HepG2 (cell line): ENCODE measurements around the gene C1QTNF1. TPM values are rescaled to one million over a fixed set of nuclear protein-coding genes. Genes with fewer than 3 reads are reported as not detected.

Experiments used
- ATAC-seq: fragments of 200-7000 bp; cut with Tn5 transposase; 3 replicates; pipeline ENCODE4 v1.9.1; 2020; ENCODE audit warnings: mild to moderate bottlenecking, moderate library complexity
- BruUV-seq: library from RNA; stranded (reverse); fragments of 400-500 nt; replicated peaks from 2 replicates; lab custom pipeline; 2021; lab: Mats Ljungman, UMichigan
- CTCF ChIA-PET: fragments of 300-600 bp; formaldehyde crosslinking; extraction: SDS; loops from one replicate; lab custom pipeline; 2021; ENCODE audit warnings: low total read pairs, inconsistent platforms, low intra/inter-chr PET ratio; lab: Yijun Ruan, JAX
- POLR2A ChIA-PET: fragments of 350-600 bp; sonication (Branson Sonifier 250); formaldehyde crosslinking; loops from one replicate; lab custom pipeline; 2020; ENCODE audit warnings: antibody characterized with exemption, inconsistent platforms; lab: Yijun Ruan, JAX
- DNase-seq: peaks from one replicate; pipeline ENCODE4 v3.0.0-alpha.2; 2015; ENCODE audit warnings: low spot score
- FAIRE-seq: peaks from 3 replicates; lab custom pipeline; 2011; peaks lifted over from hg19 to GRCh38; lab: Jason Lieb, UNC
- H2AFZ ChIP-seq: one replicate; pipeline ENCODE4 v1.6.1; 2011; ENCODE audit warnings: low read length, inconsistent platforms
- H3K27ac ChIP-seq: fragments of 300-600 bp; 3 replicates; pipeline ENCODE4 v1.8.0; 2011; ENCODE audit warnings: mixed run types, mild to moderate bottlenecking, mixed read lengths, low read length, inconsistent platforms; ENCODE audit not compliant: insufficient read depth; ENCODE audit errors: extremely low read length
- H3K27me3 ChIP-seq, 2 experiments: fragments of 200-600 bp in 1 of 2; 2 replicates in 1 of 2; 3 replicates in 1 of 2; pipeline versions ENCODE4 v1.6.0 to v1.8.0; 2011; ENCODE audit warnings: low read length in 2 of 2, mild to moderate bottlenecking in 2 of 2, moderate library complexity in 2 of 2, inconsistent platforms in 1 of 2; ENCODE audit not compliant: insufficient read depth in 2 of 2, control insufficient read depth in 1 of 2
- H3K36me3 ChIP-seq, 2 experiments: fragments of 200-600 bp in 1 of 2; replicated peaks in 1 of 2; 2 replicates in 1 of 2; 3 replicates in 1 of 2; pipeline versions ENCODE4 v1.5.1 to v1.8.0; 2011; ENCODE audit warnings: low read length in 2 of 2, inconsistent platforms in 1 of 2; ENCODE audit not compliant: insufficient read depth in 2 of 2, control insufficient read depth in 1 of 2
- H3K4me1 ChIP-seq: 2 replicates; pipeline ENCODE4 v1.5.1; 2012; ENCODE audit warnings: low read length, inconsistent platforms; ENCODE audit not compliant: insufficient read depth
- H3K4me2 ChIP-seq: 2 replicates; pipeline ENCODE4 v1.6.0; 2011; ENCODE audit warnings: low read depth, low read length, inconsistent platforms
- H3K4me3 ChIP-seq, 3 experiments: fragments of 200-600 bp in 1 of 3; sonication (generic), shearing (Covaris generic) in 1 of 3; replicated peaks in 1 of 3; 2 replicates each; pipeline ENCODE4 v1.5.1; 2011 to 2016; ENCODE audit warnings: low read length in 3 of 3, inconsistent platforms in 2 of 3, low read depth in 2 of 3, mild to moderate bottlenecking in 2 of 3, control low read depth in 1 of 3, mixed read lengths in 1 of 3; ENCODE audit not compliant: insufficient read depth in 1 of 3
- H3K79me2 ChIP-seq: one replicate; pipeline ENCODE4 v1.6.1; 2011; ENCODE audit warnings: low read length, inconsistent platforms; ENCODE audit not compliant: insufficient read depth
- H3K9ac ChIP-seq: 2 replicates; pipeline ENCODE4 v1.6.0; 2011; ENCODE audit warnings: mild to moderate bottlenecking, low read depth, low read length, inconsistent platforms; ENCODE audit not compliant: insufficient read depth
- H3K9me3 ChIP-seq: 2 replicates; pipeline ENCODE4 v1.5.1; 2012; ENCODE audit warnings: mild to moderate bottlenecking, low read length
- H4K20me1 ChIP-seq: 2 replicates; pipeline ENCODE4 v1.6.0; 2011; ENCODE audit warnings: inconsistent platforms, mild to moderate bottlenecking, low read length, moderate library complexity; ENCODE audit not compliant: insufficient read depth
- ELF4 ChIP-seq: sonication (generic); formaldehyde crosslinking; IDR thresholded peaks from 2 replicates; pipeline ENCODE4 v1.5.0; 2020; ENCODE audit warnings: missing genetic modification reagents, mild to moderate bottlenecking, moderate library complexity, borderline replicate concordance
- HNRNPLL ChIP-seq: fragments of 200-400 bp; formaldehyde crosslinking; IDR thresholded peaks from 2 replicates; pipeline ENCODE4 v1.6.1; 2017; ENCODE audit warnings: mild to moderate bottlenecking, low read depth, low read length; ENCODE audit not compliant: poor library complexity, severe bottlenecking
- JARID2 ChIP-seq: sonication (generic); formaldehyde crosslinking; IDR thresholded peaks from 2 replicates; pipeline ENCODE4 v1.8.1; 2023; ENCODE audit warnings: missing genetic modification reagents, inconsistent platforms; ENCODE audit not compliant: insufficient replicate concordance
- MAFG ChIP-seq: sonication (generic); formaldehyde crosslinking; IDR thresholded peaks from 2 replicates; pipeline ENCODE4 v1.5.1; 2020; ENCODE audit warnings: mild to moderate bottlenecking, missing genetic modification reagents
- MTA1 ChIP-seq: sonication (generic); formaldehyde crosslinking; IDR thresholded peaks from 2 replicates; pipeline ENCODE4 v1.4.0; 2020; ENCODE audit warnings: missing genetic modification reagents, mild to moderate bottlenecking, borderline replicate concordance
- NCOA1 ChIP-seq: sonication (generic); formaldehyde crosslinking; IDR thresholded peaks from 2 replicates; pipeline ENCODE4 v1.9.0; 2021; ENCODE audit warnings: missing genetic modification reagents
- PHF8 ChIP-seq: sonication (generic); formaldehyde crosslinking; IDR thresholded peaks from 2 replicates; pipeline ENCODE4 v1.5.0; 2020; ENCODE audit warnings: missing genetic modification reagents
- REL ChIP-seq: sonication (generic); formaldehyde crosslinking; conservative IDR thresholded peaks from 2 replicates; pipeline ENCODE4 v1.8.0; 2022; ENCODE audit warnings: mild to moderate bottlenecking, missing genetic modification reagents, moderate library complexity
- RELA ChIP-seq: sonication (generic); formaldehyde crosslinking; IDR thresholded peaks from 2 replicates; pipeline ENCODE4 v1.4.0; 2020; ENCODE audit warnings: missing genetic modification reagents
- SMARCE1 ChIP-seq: fragments of 450-650 bp; IDR thresholded peaks from 2 replicates; pipeline ENCODE4 v1.6.1; 2017; ENCODE audit warnings: borderline replicate concordance
- ZNF737 ChIP-seq: sonication (generic); formaldehyde crosslinking; IDR thresholded peaks from 2 replicates; pipeline ENCODE4 v1.5.0; 2020; ENCODE audit warnings: missing genetic modification reagents, mild to moderate bottlenecking, borderline replicate concordance
- ZNF747 ChIP-seq: sonication (generic); formaldehyde crosslinking; IDR thresholded peaks from 2 replicates; pipeline ENCODE4 v1.8.1; 2023; ENCODE audit warnings: missing genetic modification reagents, mild to moderate bottlenecking, borderline replicate concordance
- ZNF879 ChIP-seq: sonication (generic); formaldehyde crosslinking; IDR thresholded peaks from 2 replicates; pipeline ENCODE4 v1.8.1; 2023; ENCODE audit warnings: missing genetic modification reagents
- ZSCAN25 ChIP-seq: sonication (generic); formaldehyde crosslinking; IDR thresholded peaks from 2 replicates; pipeline ENCODE4 v1.8.0; 2022; ENCODE audit warnings: mild to moderate bottlenecking, missing genetic modification reagents
- WGBS: methylation state at CpG from one replicate; pipeline ENCODE4 v1.1.6; 2017; ENCODE audit warnings: low lambda C conversion rate; 5-methylcytosine and 5-hydroxymethylcytosine counted together
- in situ Hi-C: cut with HindIII; loops from 2 replicates; pipeline ENCODE4 v1.10.0; 2017; ENCODE audit warnings: low pct_unique_long_range_greater_than_20kb; ENCODE audit not compliant: extremely low pct_ligation_motif_present
- intact Hi-C: fragments of 100-400 bp; cut with micrococcal nuclease; formaldehyde crosslinking; loops from one replicate; pipeline ENCODE4 v1.10.0; 2022; ENCODE audit not compliant: unreplicated experiment
- polyA plus RNA-seq, 8 experiments: library from polyadenylated mRNA; depleted of rRNA in 3 of 8; stranded (reverse) in 7 of 8; unstranded in 1 of 8; fragments of >200 nt; fragmentation: Illumina TruSeq in 4 of 8; extraction: Trizol in 4 of 8; gene quantifications; 2 replicates each; pipeline versions ENCODE4 v1.2.1 to v1.2.3, GENCODE V29; 2011 to 2016; ENCODE audit warnings: low read depth in 4 of 8, missing spikeins in 1 of 8, mixed read lengths in 1 of 8; ENCODE audit not compliant: insufficient read depth in 1 of 8
- total RNA-seq, 5 experiments: library from RNA; depleted of rRNA; stranded (reverse); fragments of >200 nt; fragmentation: Illumina TruSeq; extraction: Trizol; gene quantifications; 2 replicates each; pipeline ENCODE4 v1.2.3, GENCODE V29; 2016; ENCODE audit warnings: low read depth in 1 of 5
- TF ChIP-seq, protein P1 (sequence below): sonication (generic); formaldehyde crosslinking; IDR thresholded peaks from 2 replicates; pipeline ENCODE4 v1.4.0; 2020; ENCODE audit warnings: mild to moderate bottlenecking, missing genetic modification reagents
- TF ChIP-seq, protein P2 (sequence below): IDR thresholded peaks from 2 replicates; pipeline ENCODE4 v1.6.1; 2016; ENCODE audit warnings: missing genetic modification reagents, missing compliant biosample characterization
- TF ChIP-seq, protein P3 (sequence below): sonication (generic); formaldehyde crosslinking; IDR thresholded peaks from 2 replicates; pipeline ENCODE4 v1.5.1; 2020; ENCODE audit warnings: mild to moderate bottlenecking, missing genetic modification reagents, moderate library complexity
- TF ChIP-seq, protein P4 (sequence below): IDR thresholded peaks from 2 replicates; pipeline ENCODE4 v1.6.1; 2016; ENCODE audit warnings: low read depth, control low read depth

C1QTNF1 gene
- total and polyA plus RNA-seq, 2 of the 13 experiments (the other 11 are each of a cell fraction or from before 2014, with no cell fraction given), result 0.18 to 0.86 TPM

DNA sequence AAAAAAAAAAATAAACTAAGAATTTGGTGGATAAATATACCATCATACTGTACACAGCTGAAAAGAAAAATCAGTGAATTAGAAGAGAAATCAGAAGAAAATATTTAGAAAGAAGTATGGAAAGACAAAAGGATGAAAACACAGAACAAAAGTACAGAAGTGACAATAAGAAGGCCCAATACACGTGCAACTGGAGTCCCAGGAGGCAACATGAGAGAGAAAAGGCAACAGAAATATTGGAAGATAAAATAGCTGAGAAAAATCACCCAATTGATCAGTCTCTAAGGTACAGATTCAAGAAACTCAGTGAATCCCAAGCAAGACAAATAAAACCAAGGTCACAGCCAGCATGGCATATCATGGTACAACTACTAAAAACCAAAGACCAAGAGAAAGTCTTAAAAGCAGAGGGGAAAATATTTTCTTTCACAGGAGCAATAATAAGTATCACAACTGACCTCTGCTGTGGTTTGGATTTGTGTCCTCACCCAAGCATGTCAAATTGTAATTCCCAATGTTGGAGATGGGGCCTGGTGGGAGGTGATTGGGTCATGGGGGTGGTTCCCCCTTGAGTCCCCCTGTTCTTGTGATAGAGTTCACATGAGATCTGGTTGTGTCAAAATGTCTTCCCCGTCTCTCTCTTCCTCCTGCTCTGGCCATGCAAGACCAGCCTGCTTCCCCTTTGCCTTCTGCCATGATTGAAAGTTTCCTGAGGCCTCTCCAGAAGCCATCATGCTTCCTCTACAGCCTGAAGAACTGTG lies 30.4 kb downstream of the C1QTNF1 start:
- Histone ChIP-seq H3K4me2 (no peak overlapping the region), H3K27me3 (peaks cover 6 to 34% of the 10 kb centered on the region in 2 experiments; a peak in 4 of 5 replicates), H3K9me3 (peaks cover 16% of the 10 kb centered on the region), H3K4me3 (no peak overlapping the region), H4K20me1 (no peaks in the 10 kb centered on the region), H2AFZ (no peak overlapping the region), H3K79me2 (no peaks in the 10 kb centered on the region), H3K4me1 (peaks cover 19% of the 10 kb centered on the region), H3K9ac (no peak overlapping the region), H3K27ac (no peak overlapping the region), H3K36me3 (no peaks in the 10 kb centered on the region)
- CTCF ChIA-PET, result no interaction called here
- WGBS, result 2% methylated on average over 2 of the region's 2 CpGs
- ATAC-seq (no peak), FAIRE-seq (no peak), DNase-seq (no peak)
- POLR2A ChIA-PET, result no interaction called here
- intact Hi-C loops (no loop called here), in situ Hi-C loops (no loop called here)
- TF ChIP-seq ELF4 (CRISPR knock-in tag), result no peak
- no peak for TF ChIP-seq ZNF737 (CRISPR knock-in tag)
- no peak for TF ChIP-seq JARID2 (CRISPR knock-in tag)
- TF ChIP-seq, protein P1, sequence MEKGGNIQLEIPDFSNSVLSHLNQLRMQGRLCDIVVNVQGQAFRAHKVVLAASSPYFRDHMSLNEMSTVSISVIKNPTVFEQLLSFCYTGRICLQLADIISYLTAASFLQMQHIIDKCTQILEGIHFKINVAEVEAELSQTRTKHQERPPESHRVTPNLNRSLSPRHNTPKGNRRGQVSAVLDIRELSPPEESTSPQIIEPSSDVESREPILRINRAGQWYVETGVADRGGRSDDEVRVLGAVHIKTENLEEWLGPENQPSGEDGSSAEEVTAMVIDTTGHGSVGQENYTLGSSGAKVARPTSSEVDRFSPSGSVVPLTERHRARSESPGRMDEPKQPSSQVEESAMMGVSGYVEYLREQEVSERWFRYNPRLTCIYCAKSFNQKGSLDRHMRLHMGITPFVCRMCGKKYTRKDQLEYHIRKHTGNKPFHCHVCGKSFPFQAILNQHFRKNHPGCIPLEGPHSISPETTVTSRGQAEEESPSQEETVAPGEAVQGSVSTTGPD (CRISPR knock-in tag), result no peak
- TF ChIP-seq NCOA1, result no peak
- TF ChIP-seq, protein P2, sequence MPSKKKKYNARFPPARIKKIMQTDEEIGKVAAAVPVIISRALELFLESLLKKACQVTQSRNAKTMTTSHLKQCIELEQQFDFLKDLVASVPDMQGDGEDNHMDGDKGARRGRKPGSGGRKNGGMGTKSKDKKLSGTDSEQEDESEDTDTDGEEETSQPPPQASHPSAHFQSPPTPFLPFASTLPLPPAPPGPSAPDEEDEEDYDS (CRISPR knock-in tag), result no peak
- no peak for TF ChIP-seq HNRNPLL
- TF ChIP-seq RELA, result no peak
- no peak for TF ChIP-seq MAFG
- TF ChIP-seq SMARCE1, result no peak
- TF ChIP-seq MTA1, result no peak
- TF ChIP-seq, protein P3, sequence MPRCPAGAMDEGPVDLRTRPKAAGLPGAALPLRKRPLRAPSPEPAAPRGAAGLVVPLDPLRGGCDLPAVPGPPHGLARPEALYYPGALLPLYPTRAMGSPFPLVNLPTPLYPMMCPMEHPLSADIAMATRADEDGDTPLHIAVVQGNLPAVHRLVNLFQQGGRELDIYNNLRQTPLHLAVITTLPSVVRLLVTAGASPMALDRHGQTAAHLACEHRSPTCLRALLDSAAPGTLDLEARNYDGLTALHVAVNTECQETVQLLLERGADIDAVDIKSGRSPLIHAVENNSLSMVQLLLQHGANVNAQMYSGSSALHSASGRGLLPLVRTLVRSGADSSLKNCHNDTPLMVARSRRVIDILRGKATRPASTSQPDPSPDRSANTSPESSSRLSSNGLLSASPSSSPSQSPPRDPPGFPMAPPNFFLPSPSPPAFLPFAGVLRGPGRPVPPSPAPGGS (CRISPR knock-in tag), result no peak
- no peak for TF ChIP-seq ZNF747 (CRISPR knock-in tag)
- no peak for TF ChIP-seq REL (CRISPR knock-in tag)
- TF ChIP-seq ZSCAN25 (CRISPR knock-in tag), result no peak
- TF ChIP-seq, protein P4, sequence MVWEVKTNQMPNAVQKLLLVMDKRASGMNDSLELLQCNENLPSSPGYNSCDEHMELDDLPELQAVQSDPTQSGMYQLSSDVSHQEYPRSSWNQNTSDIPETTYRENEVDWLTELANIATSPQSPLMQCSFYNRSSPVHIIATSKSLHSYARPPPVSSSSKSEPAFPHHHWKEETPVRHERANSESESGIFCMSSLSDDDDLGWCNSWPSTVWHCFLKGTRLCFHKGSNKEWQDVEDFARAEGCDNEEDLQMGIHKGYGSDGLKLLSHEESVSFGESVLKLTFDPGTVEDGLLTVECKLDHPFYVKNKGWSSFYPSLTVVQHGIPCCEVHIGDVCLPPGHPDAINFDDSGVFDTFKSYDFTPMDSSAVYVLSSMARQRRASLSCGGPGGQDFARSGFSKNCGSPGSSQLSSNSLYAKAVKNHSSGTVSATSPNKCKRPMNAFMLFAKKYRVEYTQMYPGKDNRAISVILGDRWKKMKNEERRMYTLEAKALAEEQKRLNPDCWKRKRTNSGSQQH (CRISPR knock-in tag), result no peak
- no peak for TF ChIP-seq PHF8 (CRISPR knock-in tag)
- TF ChIP-seq ZNF879 (CRISPR knock-in tag), result no peak
- BruUV-seq, result no TSS peak
